HG03571 (cell line): ENCODE measurements around the gene KLB.
"Not testable (repeated sequence)": the region's sequence is repeated elsewhere in the genome, so short reads cannot be mapped to it uniquely, and the experiment has no call there.

ENCODE experiments used
- ATAC-seq: cut with Tn5 transposase; IDR thresholded peaks from one replicate; pipeline ENCODE4 v1.9.1; 2021; ENCODE audit not compliant: unreplicated experiment

KLB gene

DNA sequence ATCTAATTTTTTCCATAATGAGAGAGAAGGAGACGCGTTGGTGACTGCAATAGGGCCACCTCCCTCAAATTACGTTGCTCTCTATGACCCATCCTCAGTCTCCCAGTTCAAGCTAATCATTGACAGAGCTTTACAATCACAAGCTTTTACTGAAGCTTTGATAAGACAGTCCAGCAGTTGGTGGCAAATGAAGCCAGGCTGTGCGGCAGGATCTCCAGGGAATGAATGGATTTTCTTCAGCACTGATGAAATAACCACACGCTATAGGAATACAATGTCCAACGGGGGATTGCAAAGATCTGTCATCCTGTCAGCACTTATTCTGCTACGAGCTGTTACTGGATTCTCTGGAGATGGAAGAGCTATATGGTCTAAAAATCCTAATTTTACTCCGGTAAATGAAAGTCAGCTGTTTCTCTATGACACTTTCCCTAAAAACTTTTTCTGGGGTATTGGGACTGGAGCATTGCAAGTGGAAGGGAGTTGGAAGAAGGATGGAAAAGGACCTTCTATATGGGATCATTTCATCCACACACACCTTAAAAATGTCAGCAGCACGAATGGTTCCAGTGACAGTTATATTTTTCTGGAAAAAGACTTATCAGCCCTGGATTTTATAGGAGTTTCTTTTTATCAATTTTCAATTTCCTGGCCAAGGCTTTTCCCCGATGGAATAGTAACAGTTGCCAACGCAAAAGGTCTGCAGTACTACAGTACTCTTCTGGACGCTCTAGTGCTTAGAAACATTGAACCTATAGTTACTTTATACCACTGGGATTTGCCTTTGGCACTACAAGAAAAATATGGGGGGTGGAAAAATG is at the start of gene KLB:
Gene KLB (plus strand): TSS at position 168 of the 821 bp plus-strand sequence. CDS start 20 bp downstream, at position 188.
- no peak for ATAC-seq

DNA sequence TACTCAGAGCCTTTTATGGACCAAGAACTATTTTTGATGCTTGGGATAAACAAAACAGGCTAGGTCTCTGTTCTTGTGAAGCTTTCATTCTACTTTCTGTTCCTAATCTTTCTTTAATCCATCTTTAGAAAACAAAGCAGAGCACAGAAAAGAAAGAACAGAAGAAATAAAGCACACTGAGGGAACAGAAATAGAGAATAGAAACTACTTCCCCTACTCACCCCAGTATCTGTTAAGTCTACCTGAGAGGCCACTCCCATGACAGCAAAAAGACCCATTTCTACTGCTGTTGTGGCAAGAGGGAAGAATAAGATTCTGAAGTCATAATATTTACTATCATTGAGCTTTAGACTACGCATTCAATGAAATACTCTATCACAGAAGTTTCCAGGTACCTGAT is 49.7 kb upstream of the KLB start:
- ATAC-seq, result no peak

DNA sequence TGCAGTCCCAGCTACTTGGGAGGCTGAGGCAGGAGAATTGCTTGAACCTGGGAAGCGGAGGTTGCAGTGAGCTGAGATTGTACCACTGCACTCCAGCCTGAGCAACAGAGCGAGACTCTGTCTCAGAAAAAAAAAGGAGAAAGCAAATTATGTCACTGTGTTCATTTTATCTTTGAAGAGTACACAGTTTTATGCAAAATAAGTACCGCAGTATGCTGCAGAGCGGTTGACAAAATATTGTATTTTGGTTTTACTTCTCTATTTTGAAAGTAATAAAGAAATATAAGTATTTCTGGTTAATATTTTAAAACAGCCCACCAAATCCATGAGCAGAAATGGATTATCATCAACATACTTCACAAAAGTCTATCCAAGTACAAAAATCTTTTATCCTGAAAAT is 46.1 kb upstream of the KLB start:
- ATAC-seq, result peak; percentile 41

- no peak for ATAC-seq
Measured at GRCh38 chr4:39362827-39363226, 43.9 kb upstream of the KLB start.

DNA sequence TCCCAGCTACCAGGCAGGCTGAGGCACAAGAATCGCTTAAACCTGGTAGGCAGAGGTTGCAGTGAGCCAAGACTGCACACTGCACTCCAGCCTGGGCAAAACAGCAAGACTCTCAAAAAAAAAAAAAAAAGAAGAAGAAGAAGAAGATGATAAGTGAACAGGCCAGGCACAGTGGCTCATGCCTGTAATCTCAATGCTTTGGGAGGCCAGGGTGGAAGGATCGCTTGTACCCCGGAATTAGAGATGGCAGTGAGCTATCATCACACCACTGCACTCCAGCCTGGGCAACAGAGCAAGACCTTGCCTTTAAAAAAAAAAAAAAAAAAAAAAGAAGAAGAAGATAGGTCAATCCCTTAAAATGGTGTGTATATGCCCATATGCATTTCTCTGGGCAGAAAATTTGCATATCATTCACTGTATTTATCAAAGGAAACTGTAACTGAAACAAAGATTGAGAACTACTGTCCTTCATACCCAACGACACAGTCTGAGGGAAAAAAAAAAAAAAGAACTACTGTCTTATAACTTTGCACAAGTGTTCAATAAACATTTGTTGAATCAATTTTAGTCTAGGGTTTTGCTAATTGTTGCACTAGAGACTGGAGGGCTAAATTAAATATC is 42.8 kb upstream of the KLB start:
- ATAC-seq, result peak; percentile 42

DNA sequence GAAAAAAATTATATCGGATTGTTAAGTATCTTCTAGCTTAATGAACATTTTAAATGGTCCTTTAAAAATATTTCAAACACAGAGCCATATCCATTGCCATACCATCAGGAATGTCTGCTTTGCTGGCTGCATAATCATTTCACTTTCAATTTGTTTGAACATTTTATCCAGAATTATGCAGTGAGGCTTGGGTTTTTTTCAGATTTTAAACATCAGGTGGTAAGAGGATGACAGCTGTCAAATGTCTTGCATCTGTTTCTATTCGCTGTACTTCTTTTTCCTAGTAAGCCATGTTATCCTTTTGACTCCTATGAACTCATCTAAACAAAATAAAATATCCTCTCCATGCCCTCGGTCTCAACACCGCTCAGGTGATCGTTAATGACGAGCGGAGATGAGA is 41.4 kb upstream of the KLB start:
- no peak for ATAC-seq

DNA sequence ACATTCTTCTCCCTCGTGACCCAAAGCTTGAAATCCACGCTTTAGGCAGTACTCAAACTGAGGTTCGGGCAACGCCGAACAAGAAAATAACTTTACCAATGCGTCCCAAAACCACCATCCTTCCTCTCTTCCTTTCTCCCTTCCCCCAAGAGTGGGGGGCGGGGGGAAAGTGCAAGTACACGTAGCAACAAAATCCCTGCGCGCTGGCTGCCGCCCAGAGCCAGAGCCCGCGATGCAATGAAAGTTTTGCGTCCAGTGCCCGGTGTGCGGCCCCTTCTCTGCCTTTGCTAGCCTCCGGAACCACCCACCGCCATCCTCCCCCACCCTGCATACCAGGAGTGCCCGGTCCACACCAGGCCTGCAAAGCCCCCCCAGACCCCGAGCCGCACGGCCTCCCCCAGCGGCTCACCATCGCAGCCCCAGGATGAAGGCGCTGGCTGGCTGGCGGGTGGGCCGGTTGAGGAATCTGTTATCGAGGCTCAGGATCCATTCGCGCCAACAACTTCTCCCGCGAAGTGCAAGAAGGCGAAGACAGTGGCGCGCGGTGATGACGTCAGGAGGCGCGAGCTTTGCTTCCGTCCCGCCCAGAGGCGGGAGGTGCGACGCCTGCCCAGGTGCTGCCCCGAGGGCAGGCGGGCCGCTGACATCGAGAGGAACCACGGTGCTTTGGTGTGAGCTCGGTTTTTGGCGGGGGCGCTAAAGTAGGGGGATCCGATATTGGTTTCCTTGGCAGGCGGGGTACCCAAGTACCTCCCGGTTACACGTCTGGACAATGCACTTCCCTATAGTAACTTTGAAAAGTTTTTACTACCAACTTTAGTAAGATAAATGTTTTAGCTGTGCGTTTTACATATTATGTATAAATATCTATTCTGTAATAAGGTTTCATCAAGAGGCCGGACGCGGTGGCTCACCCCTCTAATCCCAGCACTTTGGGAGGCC is 40.6 kb upstream of the KLB start, which contains the start of gene RFC1:
Gene RFC1 (minus strand): TSS at position 533 of the 942 bp plus-strand sequence. CDS start 121 bp downstream, at position 412.
- ATAC-seq, result peak; percentile 70

GRCh38 chr4:39367166-39367565 is 39.6 kb upstream of the KLB start:
- ATAC-seq, result no peak

- ATAC-seq, result no peak
Measured at GRCh38 chr4:39369301-39369700, 37.4 kb upstream of the KLB start.

DNA sequence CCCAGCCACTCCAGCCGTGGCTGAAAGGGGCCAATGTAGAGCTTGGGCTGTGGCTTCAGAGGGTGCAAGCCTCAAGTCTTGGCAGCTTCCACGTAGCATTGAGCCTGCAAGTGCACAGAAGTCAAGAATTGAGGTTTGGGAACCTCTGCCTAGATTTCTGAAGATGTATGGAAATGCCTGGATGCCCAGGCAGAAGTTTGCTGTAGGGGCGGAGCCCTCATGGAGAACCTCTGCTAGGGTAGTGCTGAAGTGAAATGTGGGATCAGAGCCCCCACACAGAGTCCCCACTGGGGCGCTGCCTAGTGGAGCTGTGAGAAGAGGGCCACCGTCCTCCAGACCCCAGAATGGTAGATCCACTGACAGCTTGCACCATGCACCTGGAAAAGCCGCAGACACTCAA is 35.5 kb upstream of the KLB start:
- not testable (repeated sequence) for ATAC-seq

- ATAC-seq, result no peak
Measured at GRCh38 chr4:39375478-39375877, 31.3 kb upstream of the KLB start.

GRCh38 chr4:39383690-39384089 is 23.0 kb upstream of the KLB start:
- ATAC-seq, result no peak

DNA sequence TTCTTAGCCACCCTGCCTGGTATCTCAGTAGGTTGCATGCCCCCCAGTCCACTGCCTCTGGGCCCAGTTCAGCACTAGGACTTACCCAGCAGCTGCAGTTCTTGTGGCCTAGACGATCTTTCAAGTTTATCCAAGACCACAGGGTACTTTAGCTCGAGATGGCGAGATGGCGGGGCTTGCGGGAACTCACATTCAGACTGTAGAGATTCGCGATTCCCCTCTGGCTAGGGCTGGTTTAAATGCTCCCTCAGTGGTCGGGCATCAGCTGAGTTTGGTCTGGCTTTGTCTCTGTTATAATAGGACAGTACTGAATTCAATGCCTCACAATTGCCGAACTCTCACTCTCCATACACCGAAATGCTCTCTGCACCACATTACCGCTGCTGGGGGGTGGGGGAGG is 22.2 kb upstream of the KLB start:
- ATAC-seq, result no peak

GRCh38 chr4:39390603-39391002 is 16.1 kb upstream of the KLB start:
- no peak for ATAC-seq

- ATAC-seq, result no peak
Measured at GRCh38 chr4:39394706-39395105, 12.0 kb upstream of the KLB start.

DNA sequence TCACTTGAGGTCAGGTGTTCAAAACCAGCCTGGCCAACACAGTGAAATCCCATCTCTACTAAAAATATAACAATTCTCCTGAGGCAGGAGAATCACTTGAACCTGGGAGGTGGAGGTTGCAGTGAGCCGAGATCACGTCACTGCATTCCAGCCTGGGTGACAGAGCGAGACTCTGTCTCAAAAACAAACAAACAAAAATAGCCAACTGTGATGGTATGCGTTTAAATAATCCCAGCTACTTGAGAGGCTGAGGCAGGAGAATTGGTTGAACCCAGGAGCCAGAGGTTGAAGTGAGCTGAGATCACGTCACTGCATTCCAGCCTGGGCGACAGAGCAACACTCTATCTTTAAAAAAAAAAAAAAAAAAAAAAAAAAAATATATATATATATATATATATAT is 5.1 kb upstream of the KLB start:
- ATAC-seq, result not testable (repeated sequence)

DNA sequence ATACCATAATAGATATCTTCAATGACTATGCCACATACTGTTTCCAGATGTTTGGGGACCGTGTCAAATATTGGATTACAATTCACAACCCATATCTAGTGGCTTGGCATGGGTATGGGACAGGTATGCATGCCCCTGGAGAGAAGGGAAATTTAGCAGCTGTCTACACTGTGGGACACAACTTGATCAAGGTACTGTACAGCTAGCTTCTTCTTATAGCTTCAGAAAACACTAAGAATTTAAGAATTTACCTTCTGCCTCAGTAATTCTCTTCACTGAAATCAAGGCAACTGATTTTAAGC is 805 bp downstream of the KLB start:
- no peak for ATAC-seq

GRCh38 chr4:39410415-39410814 is 3.7 kb downstream of the KLB start:
- ATAC-seq, result no peak

- ATAC-seq, result not testable (repeated sequence)
Measured at GRCh38 chr4:39411561-39411960, 4.8 kb downstream of the KLB start.

DNA sequence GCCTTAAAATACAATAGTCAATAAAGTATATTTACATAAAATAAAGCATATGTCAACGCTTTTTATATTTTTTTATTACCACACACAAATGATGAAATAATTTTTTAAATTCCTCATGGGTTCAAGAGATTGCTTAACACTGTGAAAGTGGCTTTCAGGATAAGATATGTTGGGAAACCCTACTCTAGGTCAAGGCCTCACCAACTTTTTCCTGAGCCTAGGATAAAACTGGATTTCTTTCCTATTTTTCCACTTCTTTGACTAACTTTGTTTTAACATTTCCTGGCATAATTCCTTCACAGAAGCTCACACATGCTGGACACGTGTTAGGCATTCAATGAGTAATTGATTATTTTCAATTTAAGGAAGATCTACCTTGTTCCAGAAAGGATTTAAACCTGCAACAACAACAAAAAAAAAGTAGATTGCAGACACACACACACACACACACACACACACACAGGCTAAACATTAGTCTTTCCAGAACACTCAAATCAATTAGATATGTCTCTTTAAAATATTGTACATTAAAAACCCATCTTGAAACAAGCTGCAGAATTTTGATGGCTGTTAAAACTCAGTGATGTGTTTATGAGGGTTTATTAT is 9.1 kb downstream of the KLB start:
- no peak for ATAC-seq

DNA sequence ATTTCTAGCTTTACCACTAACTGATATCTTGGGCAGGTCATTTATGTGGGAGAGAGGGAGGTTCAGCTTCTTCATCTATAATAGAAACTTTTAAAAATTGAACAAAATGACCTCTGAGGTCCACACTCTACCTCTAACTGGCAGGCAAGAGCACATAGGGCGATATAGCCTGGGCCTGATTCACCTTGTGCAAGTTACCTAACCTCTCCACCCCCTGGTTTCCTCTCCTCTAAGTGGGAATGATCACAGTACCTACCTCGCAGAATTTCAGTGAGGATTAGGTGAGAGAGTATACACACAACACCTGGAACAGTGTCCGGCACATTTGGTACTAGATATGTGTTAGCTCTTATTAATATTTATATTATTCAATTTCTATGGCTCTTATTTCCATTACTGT is 15.5 kb downstream of the KLB start:
- no peak for ATAC-seq
